Peyer's patch (tissue), 4 donors: ENCODE results near the gene SPATA24.

Source experiments
- POLR2A ChIP-seq, 2 donors: fragments of 450-650 bp; IDR thresholded peaks; one replicate each; pipeline ENCODE4 v1.5.1; 2017; ENCODE audit warnings: antibody characterized with exemption in 2 of 2, mild to moderate bottlenecking in 2 of 2, moderate library complexity in 2 of 2
- TF ChIP-seq, protein P1 (sequence below), 6 experiments: fragments of 450-650 bp in 4 of 6; fragments of 200-600 bp in 2 of 6; sonication (generic) in 1 of 6; IDR thresholded peaks; one replicate each; pipeline ENCODE4 v1.5.1; 2017 to 2019; ENCODE audit warnings: antibody characterized with exemption in 6 of 6, mild to moderate bottlenecking in 3 of 6, moderate library complexity in 1 of 6

DNA sequence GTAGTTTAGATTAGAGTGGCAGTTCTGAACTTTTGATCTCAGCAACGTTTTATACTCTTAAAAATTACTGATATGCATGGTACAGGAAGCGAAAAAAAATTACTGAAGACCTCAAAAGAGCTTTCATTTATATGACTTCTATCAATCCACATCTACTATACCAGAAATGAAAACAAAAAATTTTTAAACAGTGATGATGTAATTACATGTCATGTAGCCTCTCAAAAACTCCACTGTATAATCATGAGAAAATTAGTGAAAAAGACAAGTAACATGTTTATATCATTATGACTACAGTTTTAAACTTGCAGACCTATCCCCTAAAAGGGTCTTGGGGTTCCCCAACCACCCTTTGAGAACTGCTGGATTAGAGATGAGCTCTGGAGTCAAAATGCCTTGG, 26.1 kb upstream of the SPATA24 start:
- TF ChIP-seq, protein P1, sequence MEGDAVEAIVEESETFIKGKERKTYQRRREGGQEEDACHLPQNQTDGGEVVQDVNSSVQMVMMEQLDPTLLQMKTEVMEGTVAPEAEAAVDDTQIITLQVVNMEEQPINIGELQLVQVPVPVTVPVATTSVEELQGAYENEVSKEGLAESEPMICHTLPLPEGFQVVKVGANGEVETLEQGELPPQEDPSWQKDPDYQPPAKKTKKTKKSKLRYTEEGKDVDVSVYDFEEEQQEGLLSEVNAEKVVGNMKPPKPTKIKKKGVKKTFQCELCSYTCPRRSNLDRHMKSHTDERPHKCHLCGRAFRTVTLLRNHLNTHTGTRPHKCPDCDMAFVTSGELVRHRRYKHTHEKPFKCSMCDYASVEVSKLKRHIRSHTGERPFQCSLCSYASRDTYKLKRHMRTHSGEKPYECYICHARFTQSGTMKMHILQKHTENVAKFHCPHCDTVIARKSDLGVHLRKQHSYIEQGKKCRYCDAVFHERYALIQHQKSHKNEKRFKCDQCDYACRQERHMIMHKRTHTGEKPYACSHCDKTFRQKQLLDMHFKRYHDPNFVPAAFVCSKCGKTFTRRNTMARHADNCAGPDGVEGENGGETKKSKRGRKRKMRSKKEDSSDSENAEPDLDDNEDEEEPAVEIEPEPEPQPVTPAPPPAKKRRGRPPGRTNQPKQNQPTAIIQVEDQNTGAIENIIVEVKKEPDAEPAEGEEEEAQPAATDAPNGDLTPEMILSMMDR (IDR thresholded peaks at IDR 0.05), result no peak
- no peak for TF ChIP-seq POLR2A (IDR thresholded peaks at IDR 0.05)
